ENCODE measurements around the gene VDAC1.

The VDAC1 gene

GRCh38 chr5:134025786-134026185, 21.0 kb upstream of the VDAC1 start:
- DNase-seq (ENCODE audit: insufficient read length, low spot score): no peak
- FAIRE-seq: no peak

DNA sequence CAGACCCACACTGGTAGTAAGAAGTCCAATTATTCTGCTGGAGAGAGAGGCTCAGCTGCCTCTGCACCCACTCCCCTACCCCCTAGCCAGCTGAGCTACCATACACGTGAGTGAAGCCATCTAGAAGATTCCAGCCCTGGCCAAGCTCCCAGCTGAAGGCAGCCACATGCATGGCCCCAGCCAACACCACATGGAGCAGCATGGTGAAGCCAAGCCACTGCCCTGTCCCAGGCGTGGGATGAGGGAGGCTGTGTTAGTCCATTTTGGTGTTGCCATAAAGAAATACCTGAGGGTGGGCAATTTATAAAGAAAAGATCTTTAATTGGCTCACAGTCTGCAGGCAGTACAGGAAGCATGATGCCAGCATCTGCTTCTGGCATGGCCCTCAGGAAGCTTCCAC, 20.0 kb upstream of the VDAC1 start:
- FAIRE-seq (no peak), DNase-seq (ENCODE audit: insufficient read length, low spot score) (no peak)

DNA sequence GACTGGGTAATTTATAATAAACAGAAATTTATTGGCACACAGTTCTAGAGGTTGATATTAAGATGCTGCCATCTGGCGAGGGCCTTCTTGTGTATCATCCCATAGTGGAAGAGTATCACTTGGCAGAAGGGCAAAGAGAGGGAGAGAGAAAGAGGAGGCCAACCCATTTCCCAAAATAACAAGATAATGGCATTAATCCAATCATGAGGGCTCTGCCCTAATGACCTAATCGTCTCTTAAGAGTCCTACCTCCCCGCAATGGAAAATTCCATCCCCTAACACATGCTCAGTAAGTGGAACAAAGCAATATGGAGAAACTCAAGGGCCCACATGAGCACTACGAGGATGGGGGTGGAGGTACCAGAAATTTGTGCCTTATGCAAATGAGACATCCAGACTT, 17.6 kb upstream of the VDAC1 start:
- no peak for DNase-seq (ENCODE audit: insufficient read length, low spot score)
- no peak for FAIRE-seq

GRCh38 chr5:134020188-134020587, 15.4 kb upstream of the VDAC1 start:
- FAIRE-seq (no peak), DNase-seq (ENCODE audit: insufficient read length, low spot score) (no peak)

DNA sequence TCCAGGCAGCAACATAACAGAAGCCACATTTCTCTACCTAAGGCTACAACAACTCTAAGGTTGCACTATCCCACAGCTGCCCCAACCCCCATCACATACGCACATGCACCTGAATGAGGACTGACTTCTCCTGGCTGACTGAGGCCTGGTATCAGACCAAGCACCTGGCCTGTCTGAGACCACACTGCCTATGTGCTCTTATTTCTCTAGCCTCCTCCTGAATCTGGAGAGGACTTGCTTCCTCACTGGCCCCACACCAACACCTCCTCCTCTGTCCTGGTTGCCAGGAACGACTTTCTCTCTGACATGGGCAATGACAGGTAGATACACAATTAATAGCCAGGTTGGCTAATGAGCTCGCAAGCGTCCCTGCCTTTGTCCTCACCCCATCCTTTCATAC, 14.9 kb upstream of the VDAC1 start:
- FAIRE-seq (no peak), DNase-seq (ENCODE audit: insufficient read length, low spot score) (no peak)

DNA sequence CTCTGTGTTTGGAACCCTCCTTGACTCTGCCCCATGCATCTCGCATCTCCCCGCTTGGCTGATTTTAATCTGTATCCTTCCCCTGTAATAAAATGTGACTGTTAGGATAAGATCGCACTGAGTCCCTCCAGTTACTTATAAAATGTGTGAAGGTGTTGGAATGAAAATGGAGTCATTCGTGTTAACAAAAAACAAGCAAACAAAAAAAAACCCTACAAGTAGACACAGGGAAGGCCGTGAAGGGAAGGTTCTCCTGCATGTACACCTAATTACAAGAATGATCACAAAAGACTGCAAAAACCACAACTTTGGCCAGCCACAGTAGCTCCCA, 14.2 kb upstream of the VDAC1 start:
- FAIRE-seq: no peak

GRCh38 chr5:134018154-134018985, 13.6 kb upstream of the VDAC1 start:
- FAIRE-seq (no peak), DNase-seq (ENCODE audit: insufficient read length, low spot score) (no peak)

More for the DNA sequence above, 14.2 kb upstream of the VDAC1 start:
- no peak for DNase-seq (ENCODE audit: insufficient read length, low spot score)

DNA sequence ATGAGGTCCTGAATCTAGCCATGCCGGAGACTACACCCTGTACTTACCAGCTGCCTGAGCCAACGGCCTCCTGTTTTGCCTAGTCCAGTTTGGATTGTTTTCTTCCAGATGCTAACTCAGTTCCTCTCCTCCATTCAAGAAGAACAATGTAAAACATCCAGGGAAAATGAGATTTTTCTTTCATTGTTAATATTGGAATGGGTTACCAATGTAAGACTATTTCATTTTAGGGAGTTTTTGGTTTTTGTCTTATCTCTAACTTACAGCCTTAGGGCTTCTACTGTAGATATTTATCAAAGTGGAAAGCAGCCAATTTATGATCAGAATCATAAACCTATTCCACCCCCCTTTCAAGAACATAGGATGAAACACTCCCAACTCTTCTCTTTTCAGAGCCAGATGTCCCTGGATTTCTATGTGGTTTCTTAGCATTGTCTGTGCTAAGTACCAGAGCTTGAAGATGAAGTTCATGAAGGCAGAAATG, 3.5 kb upstream of the VDAC1 start:
- FAIRE-seq (no peak), DNase-seq (ENCODE audit: insufficient read length, low spot score) (no peak)

DNA sequence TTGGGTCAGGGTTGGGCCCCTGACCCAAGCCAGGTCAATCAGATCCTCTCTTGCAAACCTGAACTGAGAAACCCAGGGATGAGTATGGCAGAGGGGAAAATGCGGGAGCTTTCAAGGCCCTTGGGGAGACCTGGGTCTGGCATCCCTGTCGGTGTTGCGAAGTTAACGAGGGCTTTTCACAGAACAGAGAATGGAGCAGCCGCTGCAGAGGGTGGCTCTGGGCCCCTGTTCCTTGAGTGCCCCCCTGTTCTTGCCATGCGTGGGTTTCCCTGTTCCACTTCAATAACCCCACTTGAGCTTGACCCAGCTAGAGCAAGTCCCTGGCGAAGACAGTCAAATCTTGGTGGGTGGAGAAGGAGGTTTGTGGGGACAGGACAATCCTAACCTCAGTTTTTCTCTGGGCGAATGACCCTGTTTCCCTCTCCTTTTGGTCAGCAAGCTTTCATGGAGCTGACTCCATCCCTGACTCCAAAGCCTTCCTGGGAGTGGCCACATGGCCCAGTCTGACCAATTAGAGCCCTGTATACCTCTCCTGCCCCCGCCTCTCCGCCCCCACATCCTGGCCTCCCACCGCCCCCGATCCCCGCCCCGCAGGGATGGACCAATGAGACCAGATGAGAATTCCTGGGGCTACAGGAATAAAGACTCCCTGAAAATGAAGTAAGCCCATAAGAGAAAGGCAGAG, 2.9 kb upstream of the VDAC1 start:
- DNase-seq (ENCODE audit: insufficient read length, low spot score): peak; percentile 63

GRCh38 chr5:134006115-134006514, 1.3 kb upstream of the VDAC1 start:
- FAIRE-seq (no peak), DNase-seq (ENCODE audit: insufficient read length, low spot score) (no peak)

More for the DNA sequence above, 2.9 kb upstream of the VDAC1 start:
- FAIRE-seq: no peak

- no peak for DNase-seq (ENCODE audit: insufficient read length, low spot score)
- no peak for FAIRE-seq
Measured at GRCh38 chr5:134005417-134006061, 764 bp upstream of the VDAC1 start.

DNA sequence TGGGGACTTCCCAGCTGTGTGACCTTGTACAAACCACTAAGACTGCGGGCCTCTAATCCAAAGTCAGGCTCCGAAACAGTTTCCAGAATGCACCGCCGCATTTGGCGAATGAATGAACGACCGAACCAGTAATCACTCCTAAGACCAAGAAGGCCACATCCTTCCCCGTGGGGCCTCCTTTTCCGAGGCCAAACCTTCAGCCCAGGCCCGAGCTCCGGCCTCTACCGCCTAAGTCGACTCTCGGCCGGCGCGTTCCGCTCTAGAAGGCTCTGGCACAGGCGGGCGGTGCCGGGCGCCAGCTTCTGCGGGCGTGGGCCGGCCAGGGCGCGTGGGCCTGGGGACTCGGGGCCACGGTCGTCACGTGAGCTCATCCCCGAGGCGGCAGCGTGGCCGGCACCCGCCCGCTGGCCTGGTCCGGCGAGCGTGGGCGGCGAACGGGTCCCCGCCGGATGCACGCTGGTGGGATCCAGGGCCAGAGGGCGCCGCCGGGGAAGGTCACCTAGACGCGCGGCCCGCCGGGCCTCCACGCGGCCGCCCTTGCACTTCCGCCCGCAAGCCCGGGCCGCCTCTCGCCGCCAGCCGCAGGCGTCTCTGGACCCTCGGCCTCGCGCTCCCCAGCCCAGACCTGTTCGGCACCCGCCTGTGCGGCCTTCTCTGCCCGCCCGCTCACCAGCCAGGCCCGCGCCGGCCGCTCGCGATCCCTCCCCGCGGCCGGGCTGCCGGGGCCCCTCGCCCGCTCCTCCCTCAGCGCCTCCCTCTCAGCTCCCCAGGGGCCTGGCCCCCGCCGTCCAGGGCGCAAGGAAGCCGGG, 754 bp downstream of the VDAC1 start:
- DNase-seq (ENCODE audit: insufficient read length, low spot score): no peak
- FAIRE-seq: no peak

DNA sequence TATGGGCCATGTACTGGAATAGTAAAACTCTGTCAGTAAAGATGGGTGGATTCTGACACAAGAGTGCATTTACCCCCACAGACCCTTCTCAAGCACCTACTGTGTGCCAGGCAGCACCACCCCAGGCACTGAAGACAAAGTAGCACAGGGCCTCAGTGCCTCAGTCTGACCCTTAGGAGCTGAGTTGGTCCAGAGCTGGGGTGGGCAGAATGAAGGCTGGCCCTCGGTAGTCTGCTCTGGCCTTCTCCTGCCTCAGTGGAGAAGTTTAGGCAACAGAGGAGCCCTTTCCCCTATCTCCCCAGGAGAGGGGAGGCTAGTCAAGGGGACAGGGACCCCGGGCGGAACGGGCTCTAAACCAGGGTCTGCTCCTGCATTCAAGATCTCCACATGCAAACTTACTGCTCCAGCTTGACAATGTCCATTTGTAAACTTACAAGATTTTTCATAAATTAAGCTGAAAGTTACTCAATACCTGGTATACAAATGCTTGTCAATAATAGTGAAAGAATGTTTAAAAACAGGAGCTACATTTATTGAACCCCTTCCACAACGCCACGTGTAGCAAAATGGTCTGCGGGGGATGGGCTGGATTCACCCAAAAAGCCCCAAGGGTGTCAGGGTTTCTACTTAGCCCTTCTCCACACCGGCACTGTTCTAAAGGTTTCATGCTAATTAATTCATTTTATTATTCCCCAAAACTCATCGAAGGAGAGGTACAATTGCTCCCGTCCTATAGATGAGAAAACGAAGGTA, 1.5 kb downstream of the VDAC1 start:
- DNase-seq (ENCODE audit: insufficient read length, low spot score): no peak

DNA sequence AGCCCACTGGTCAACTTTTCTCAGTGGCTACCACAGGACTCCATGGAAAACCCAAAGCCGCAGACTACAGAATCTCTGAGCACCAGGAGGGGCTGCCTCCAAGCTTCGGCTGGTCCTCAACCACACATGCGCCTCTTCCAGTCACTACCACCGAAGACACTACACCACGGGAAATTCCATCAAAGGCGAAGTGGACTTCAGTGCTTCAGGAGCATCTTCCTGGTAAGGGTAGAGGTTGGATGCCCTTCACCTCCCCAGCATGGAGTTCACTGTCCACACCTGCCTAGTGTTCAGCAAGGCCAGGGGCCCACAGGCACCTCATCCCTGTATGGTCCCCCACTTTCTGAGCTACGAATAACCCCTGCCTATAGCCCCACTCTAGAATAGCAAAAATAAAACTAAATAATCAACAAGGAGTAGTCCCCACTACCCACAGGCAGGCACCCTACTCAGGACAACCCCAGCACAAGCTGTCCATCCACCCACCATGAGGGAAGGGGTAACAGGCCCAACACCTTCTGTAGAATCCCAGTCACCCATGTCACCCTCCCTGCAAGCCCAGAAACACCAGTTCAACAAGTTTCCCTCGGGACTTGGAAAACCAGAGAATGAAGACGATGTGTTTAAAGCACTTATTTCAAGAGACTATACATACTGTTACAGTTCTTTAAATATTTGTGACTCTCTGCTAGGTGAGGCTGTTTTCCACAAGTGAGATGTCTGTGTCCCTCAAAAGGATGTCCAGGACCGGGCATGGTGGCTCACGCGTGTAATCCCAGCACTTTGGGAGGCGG, 2.6 kb downstream of the VDAC1 start:
- FAIRE-seq (no peak), DNase-seq (ENCODE audit: insufficient read length, low spot score) (no peak)

More for the DNA sequence above, 1.5 kb downstream of the VDAC1 start:
- no peak for FAIRE-seq

GRCh38 chr5:134000696-134001453, 3.9 kb downstream of the VDAC1 start:
- FAIRE-seq (no peak), DNase-seq (ENCODE audit: insufficient read length, low spot score) (no peak)

DNA sequence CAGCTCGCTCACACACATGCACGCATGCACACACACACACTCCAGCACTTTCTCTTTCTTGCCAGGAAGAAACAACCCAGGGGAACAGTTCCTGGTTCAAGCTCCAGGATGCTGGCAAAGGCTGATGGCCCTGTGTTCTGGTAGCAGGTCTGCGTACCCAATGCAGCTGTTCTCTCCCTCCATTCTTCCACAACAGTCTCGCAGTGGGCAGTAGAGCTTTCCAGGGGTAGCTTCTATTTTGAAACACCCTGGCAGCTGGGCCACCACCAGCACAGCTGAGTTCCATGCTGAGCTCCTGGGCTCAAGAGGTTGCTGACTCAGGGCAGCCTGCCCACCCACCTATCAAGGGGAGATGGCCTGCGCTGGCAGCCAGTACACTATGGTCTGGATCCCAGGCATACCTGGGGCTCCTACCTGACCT, 4.7 kb downstream of the VDAC1 start:
- FAIRE-seq (no peak), DNase-seq (ENCODE audit: insufficient read length, low spot score) (no peak)

DNA sequence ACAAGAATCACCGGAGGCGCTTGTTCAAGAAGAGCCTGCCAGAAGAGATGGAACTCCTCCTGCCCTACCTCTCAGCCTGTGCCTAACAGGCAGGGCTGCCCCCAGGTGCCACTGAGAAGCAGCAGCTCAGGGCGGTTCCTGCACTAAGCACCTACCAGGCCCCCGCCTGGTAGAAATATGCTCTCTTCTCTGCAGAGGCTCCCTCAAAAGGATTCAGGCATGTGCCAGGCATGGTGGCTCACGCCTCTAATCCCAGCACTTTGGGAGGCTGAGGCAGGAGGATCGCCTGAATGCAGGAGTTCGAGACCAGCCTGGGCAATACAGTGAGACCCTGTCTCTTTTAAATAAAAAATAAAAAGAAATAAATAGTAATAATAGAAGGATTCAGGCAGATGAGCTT, 6.0 kb downstream of the VDAC1 start:
- DNase-seq (ENCODE audit: insufficient read length, low spot score) (no peak), FAIRE-seq (no peak)

DNA sequence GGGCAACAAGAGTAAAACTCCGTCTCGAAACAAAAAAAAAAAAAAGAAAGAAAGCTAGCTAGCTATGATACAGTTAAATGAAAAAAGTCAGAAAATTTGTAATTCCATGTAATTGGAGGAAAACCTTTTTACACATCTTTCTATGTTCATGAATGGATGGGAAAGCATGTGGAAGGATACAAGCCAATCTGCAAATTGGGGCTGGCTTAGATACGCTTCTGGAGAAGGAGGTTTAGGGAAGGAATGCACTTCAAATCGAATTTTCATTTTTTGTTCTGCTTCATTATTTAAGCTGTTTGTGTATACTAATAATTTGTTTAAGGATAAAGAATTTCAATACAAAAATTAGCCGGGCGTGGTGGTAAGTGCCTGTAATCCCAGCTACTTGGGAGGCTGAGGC, 6.7 kb downstream of the VDAC1 start:
- DNase-seq (ENCODE audit: insufficient read length, low spot score): no peak
- FAIRE-seq: no peak

All from HTR-8/SVneo (cell line).